GM19035 (cell line): ENCODE measurements around the gene BCAT1.
"Not testable (repeated sequence)": the region's sequence is repeated elsewhere in the genome, so short reads cannot be mapped to it uniquely, and the experiment has no call there.

Experiments
- ATAC-seq: cut with Tn5 transposase; IDR thresholded peaks from one replicate; pipeline ENCODE4 v1.9.1; 2021; ENCODE audit not compliant: unreplicated experiment

Gene BCAT1

DNA sequence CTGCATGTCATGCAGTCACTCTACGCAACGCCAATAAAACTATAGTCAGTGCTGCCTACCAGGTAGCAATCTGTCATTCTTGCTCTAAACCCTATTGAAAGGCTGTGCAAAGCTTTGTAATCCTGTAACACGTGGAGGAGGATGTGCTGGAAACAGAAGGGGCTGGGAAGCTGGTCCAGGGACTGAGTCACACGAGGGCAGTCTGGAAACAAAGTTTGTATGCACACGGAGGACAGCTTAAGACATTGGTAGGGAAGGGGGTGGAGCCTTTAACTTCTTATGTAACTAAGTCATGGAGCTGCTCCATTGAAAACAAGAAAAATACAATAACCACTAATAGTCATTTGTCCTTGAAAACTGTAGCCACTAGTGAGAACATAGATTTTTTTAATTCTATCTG, 128.0 kb downstream of the BCAT1 start:
- ATAC-seq: no peak

DNA sequence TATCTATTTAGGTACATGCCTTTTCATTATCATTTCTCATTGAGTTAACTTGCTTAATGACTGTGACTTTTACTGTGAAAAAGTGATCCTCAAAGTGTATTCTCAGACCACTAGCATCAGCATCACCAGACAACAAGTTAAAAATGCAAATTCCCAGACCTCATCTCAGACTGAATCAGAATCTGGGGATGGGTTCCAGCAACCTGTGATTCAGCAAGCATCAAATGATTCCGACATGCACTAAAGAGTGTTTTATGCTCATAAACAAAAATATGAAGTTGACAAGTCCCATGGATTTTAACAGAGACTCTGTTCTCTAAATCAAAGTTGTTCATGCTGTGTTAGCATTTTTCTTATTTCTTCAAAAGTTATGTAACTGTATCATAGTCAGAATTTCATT, 130.6 kb downstream of the BCAT1 start:
- no peak for ATAC-seq

DNA sequence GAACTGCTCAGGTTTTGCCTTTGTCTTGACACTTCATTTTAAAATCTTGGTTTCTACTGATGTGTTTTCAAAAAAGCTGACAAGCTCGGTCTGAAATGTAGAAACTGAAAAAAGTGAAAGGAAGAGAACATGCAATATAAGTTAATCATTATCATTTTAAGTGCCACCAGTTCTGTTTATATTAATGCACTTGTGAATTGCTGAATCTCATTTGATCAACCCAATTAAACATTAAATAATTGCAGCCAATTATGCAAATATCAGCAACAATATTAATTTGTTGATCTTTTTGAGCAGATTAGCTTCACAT, 133.8 kb downstream of the BCAT1 start:
- ATAC-seq: peak; percentile 13

DNA sequence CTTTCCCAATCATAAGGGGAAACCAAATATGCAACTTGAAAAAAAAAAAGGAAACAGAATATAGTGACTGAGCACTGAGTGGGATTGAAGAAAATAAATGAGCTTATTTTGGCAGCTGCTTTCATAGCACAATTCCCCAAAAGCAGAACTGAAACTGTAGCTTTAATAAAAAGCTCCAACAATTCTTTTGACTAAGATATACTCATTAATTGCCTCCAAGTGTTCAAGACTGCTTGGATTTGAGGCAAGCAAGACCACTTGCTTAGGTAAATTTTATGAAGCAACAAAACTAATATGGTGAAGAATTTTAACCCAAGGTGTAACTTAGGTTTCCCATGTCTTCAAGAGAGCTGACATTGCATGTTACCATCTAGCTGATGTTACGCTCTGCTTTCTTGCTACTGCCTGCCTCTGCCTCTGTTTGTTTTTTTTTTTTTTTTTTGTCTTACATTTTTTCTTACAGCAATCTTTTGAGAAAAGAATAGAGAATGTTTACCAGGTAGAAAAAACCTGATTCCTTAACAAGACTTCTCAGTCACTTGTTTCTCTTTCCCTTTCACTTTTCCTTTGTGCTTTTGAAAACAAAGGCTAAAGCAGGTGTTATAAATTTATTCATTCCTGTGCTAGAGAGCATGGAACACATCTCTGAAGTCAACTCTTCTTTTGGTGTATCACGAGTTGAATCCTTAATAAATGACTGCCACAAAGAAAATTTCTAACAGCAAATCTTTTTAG, 134.4 kb downstream of the BCAT1 start:
- peak; percentile 89 for ATAC-seq

DNA sequence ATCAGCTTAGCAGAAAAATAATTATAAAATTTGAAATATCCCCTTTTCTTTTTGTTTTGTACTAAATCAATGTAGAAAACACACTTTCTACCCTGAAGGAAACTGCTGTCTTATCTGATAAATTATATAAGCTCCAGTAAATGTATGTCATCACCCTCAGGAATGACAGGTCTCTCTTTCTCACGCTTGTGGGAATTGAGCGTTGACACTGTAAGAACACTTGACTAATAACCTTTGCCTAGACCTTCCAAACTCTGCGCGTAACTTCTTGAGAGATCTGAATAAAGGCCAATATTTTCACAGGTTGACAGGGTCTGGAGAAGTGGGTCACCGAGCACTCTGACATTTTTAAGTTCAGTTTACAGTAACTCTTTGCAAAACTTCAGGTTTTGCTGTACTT, 138.5 kb downstream of the BCAT1 start:
- ATAC-seq: no peak

DNA sequence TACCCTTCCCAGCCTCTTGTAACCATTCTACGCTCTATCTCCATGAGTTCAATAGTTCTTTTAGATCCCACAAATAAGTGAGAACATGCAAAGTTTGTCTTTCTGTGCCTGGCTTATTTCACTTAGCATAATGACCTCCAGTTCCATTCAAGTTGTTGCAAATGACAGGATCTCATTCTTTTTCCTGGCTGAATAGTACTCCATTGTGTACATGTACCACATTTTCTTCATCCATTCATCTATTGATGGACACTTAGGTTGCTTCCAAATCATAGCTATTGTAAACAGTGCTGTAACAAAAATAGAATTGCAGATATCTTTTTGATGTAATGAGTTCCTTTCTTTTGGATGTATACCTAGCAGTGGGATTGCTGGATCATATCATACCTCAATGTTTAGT, 139.6 kb downstream of the BCAT1 start:
- ATAC-seq: not testable (repeated sequence)

DNA sequence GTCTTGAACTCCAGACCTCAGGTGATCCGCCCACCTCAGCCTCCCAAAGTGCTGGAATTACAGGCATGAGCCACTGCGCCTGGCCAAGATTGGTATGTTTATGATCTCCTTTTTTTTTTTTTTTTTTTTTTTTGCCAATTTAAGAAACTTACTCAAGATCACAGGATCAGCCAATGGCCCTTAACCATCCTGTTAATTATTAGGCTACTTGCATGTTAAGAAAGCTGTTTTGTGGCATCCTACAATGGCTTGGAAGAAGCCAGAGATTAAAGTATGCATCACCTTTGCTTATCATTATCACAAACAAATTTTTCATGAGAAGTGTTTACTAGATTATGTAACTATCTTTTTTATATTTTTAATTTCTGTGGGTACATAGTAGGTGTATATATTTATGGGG, 140.2 kb downstream of the BCAT1 start:
- no peak for ATAC-seq

DNA sequence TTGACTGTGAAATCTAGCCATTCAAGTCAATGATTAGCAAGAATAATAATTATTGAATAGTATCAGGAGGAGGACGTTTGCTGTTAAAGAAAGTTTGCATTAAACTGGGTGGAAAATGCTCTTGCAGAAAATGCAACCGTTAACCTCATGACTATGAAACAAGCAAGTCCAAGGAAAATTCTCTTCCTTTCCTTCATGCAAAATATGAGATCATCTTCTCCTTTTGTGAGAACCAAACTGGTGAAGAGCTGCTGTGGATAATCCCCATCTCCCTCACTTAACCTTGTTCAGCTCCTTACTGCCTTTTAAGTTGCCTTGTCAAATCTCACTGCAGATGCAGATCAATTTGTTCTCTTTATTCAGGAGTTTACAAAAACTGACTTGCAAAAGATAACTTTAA, 142.5 kb downstream of the BCAT1 start:
- no peak for ATAC-seq

DNA sequence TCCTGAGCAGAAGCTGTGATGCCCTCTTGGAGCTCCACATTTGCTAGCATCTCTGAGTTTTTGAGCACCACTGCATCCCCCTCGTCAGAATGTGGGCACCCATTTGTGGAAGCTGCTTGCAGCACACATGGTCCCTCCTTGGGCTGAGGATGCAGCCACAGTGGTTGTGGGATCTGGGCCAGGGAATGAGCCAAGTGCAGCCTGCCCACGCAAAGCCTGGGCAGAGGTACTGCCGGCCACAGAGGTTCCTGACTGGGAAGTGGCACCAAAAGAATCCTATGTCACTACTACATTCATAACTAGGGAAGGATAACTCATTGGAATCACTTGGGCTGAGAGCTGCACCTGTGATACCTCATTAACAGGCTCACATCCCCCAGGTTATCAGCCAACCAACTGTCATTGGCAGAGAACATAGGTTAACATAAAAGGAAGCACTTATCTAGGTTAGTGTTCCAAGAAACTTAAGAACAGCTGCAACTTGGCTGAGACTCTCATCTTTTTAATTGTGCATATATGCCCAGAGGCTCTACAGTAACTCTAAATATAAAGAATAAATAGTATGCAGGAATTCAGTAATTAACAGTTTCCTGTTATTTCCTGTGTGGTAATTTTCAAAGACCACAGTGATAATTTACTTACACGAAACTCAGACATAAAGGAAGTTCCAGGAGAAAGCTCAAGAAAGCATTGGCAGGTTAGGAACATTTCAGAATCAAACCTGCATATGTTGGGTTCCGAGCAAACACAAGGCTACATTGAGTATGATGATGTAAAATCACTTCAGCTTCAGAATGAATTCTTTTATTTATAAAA, 145.3 kb downstream of the BCAT1 start:
- ATAC-seq: no peak

DNA sequence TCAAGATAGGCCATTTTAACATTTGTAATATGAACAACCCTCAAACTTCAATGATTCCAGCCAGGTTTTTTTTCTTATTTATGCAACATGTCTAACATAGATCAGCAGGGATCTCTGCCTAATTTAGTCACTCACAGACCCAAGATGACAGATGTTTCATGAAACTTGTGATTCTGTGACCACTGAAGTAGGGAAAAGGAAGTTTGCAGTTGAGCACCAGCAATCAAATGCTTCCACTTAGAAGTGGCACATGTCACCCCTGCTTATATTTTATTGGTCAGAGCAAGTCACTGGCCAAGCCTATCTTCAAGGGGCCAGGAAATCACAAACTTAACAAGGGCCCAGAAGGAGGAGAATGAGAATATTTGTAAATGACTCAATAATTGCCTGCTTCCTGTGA, 150.6 kb downstream of the BCAT1 start:
- ATAC-seq: peak; percentile 84

DNA sequence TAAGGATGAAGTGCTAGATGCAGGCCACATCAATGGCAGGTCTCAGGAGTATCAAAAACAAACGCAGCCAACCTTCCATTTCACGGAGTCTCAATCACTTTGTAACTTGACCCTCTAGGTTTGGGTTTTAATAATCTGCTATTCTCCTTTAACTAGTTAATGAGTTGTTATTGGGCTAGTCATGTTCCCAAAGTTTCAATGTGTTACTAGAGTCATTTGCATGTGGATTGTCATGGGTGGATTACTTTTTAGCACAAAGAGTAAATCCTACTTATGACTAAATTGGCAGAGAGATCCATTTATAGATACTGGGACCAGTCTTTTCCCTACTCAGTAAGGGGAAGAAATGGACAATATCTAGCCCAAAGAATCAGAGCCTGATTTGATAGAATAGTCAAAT, 151.0 kb downstream of the BCAT1 start:
- peak; percentile 4 for ATAC-seq

DNA sequence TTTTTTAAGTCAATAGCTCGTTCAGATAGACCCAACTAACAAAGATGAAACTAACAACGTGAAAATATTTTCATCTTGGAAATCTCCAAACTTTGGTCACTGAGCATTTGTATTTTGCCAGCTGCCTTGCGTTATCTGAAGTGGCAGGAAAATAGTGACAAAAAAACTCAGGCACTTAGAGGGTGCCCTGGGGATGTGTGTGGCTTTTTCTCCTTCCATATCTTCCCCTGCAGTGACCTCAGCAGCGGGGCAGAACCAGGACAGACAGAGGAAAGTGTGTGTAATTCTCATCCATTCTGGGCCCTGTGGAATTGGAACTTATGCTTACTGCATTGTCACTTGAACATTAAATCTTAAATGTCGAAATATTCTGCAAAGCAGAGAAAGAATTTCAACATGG, 152.0 kb downstream of the BCAT1 start:
- no peak for ATAC-seq

DNA sequence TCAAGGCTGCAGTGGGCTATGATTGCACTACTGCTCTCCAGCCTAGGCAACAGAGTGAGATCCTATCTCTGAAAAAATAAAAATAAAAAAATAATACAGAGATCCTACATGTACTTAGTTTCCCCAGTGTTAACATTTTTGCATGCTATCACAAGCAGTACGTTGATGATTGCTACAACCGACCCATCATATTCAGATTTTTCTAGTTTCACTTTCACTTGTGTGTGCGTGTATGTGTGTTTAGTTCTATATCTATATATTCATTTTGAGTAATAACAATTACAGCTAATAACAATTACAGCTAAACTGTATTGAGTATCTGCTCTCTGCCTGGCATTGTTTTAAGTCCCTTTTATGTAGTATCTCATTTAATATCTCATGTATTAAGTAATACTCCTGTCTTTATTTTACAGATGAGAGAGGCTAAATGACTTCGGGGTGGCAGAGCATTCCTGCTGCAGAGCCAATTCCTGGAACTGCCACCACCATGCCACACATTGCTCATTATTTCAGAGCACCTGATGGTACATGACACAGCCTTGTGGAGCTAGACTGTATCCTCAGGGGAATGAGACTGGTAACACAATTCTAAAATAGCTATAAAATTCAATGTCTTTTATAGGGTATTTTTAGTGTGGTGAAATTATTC, 153.1 kb downstream of the BCAT1 start:
- ATAC-seq: no peak

DNA sequence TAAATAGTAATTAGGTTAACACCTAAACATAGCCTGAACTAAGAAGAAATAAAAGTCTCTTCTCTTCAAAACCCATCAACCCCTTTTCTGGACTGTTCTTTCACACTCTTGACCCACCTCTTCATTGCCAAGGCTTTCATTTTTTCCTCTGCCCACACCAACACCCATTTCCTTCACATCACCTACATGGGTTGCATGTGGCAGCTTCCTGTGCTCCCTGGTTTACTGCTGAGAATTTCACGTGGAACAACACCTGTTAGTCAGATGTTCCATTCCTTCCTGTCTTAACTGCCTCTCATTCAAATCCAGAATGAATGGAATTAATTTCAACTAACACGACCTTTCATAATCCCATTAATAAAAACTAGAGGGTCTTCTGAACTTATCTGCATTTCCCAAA, 157.3 kb downstream of the BCAT1 start:
- ATAC-seq: no peak

DNA sequence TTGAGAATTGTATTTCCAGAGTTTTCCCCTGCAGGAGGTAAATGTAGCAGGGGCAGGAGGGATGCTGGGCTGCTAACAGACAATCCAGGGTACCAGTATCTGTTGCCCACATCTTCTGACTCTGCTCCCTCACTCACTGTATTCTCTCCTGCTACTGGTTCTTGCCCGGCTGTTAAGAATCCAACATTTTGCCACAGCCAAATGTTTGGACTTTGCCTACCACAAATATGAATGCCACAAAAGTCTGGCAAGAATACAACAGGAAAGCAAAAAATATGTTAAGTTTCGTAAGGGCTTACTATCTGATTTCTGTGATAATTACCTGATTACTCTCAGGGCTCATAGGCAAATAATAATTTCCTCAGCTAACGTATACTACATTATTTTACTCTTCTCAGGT, 160.0 kb downstream of the BCAT1 start:
- ATAC-seq: no peak

DNA sequence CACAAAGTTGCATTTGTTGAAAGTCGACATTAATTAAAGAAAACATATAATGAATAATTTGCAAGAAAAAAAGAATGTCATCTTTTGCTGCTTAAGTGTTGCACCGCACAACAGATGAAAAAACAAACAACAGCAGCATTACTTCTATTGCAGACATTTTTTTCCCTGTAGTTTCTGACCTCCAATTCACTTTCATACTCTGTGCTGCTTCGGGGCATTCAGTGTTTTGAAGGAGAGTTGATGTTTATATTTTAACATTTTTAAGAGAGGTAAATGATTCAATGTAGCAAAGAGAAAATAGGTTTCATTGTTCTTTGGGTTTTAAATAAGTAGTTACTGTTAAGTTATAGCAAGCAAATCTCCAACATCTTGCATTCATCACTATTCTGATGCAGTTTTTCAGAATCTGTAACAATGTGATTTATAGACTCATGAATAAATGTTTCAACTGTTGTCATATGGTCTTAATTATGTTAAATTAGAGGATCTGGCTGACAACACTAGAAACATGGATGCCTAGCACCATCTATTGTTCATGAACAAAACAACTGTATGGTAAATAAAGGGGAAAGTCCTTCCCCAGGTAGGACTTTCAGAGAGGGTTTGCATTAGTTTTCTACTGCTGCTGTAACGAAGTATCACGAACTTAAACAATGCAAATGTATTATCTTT, 168.1 kb downstream of the BCAT1 start:
- no peak for ATAC-seq

DNA sequence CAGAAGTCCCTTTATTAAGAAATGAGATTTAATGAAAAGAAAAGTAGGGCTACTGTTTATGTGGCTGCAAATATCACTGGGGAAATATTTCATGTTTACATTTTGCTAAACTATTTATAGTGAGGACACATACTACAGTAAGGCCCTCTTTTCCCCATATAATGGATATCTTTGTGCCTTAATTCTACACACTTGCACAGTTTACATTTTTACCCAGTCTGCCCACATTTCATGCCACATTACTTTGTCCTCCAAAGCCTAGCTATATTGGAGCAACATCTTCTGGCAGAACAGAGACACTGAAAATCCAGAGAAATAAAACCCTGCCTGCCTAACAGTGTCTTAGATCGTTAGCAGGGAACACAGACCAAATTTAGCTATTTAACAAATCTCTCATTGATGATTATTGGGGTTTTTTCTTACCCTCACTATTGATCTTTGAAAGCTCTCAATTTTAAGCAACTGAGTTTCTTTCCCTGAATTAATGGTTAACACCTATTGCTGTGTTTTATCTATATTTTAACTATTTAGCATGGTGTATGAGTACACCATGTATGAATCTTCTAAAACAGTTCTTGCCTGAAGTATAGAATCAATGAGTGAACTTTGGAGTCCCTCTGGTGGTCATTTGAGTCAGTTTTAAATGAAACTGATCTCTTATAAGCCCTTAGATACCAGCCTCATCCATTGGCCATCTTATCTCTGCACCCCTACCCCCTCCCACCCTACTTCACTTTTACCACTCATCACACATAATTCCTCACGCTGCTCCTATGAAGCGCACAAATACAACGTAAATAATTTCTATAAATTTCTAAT, 170.2 kb downstream of the BCAT1 start:
- peak; percentile 97 for ATAC-seq

DNA sequence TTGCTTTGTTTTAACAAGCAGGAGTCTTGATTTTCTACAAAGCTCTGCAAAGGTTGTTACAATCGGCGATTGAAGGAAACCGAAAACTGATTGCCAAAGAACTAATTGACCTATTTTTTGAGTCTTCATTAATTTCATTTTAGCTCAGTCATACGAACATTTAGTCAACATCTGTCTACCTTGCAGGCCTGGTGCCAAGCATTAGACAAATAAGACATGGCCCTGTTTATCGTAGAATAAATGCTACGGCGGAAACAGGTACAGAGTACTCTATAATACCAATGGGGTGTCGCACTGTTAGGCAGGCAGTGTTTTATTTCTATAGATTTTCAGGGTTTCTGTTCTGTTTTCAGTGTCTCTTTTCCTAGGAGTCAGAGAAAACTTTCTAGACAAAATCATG, 171.5 kb downstream of the BCAT1 start:
- no peak for ATAC-seq

DNA sequence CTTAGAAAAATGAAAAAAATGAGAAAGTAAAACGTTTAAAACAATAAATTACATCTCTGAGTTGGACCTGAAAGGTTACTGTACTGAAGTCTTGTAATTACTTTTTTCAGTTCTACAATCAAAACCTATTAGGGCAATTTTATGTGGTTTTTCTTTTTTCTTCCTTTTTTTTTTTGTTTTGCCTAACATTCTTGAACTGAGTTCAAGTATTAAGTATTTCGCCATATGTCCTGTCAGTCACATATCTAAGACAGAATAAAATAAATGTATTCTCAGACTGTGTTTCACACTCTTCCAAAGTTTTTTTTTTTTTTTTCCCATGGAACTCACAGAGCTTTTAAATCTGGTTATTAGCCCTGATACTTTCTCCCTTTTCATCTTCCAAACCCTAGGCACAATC, 172.0 kb downstream of the BCAT1 start:
- ATAC-seq: no peak

DNA sequence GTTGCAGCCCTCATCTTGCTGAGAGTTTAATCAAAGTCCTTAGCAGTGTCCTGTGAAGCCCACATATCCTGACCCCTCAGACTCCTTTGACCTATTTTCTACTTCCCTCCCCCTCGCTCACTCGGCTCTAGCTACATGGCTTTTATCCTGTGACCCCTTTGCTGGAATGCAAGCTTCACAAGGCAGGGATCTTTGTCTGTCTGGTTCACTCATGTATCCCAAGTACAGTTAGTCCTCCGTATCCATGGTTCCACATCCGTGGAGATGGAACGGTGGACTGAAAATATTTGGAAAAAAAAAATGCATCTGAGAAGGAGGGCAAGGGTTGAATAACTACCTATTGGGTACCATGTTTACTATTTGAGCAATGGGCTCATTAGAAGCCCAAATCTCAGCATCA, 173.8 kb downstream of the BCAT1 start:
- no peak for ATAC-seq

DNA sequence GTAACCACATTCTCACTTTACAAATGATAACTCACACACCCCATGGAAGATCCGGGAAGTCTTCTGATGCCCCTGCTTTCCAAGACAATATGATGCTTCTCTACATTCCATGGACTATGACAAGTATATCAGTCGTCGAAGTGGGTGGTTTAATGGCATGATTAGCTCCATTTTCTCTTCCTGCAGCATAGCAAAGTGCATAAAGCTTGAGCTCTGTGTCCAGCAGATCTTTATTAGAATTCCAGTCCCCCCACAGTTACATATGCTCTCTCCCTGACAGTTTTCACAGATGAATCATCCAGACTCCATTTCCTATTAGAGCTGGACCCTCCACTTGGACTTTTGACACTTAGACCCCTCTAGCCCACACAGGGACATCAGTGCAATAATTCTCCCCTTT, 174.9 kb downstream of the BCAT1 start:
- ATAC-seq: no peak
